ENCODE measurements around the gene CBFA2T2. TPM values are rescaled to one million over a fixed set of nuclear protein-coding genes. Genes with fewer than 3 reads are reported as not detected.

CBFA2T2 gene
- total RNA-seq, 1 experiment from 2014 or later: 15.4 TPM

DNA sequence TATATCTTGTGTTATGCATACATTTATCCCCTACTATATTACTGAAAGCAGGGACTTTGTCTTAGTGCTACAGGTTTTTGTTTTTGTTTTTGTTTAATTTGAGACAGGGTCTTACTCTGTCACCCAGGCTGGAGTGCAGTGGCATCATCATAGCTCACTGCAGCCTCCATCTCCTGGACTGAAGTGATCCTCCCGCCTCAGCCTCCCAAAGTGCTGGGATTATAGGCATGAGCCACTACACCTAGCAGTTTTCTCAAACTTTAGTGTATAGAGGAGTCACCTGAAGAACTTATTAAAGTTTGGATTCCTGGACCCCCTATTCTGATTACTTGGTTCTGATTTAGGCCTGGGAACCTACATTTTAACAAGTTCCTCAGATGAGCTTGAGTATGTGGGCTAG lies 51.9 kb downstream of the CBFA2T2 start:
- TF ChIP-seq, protein P1, sequence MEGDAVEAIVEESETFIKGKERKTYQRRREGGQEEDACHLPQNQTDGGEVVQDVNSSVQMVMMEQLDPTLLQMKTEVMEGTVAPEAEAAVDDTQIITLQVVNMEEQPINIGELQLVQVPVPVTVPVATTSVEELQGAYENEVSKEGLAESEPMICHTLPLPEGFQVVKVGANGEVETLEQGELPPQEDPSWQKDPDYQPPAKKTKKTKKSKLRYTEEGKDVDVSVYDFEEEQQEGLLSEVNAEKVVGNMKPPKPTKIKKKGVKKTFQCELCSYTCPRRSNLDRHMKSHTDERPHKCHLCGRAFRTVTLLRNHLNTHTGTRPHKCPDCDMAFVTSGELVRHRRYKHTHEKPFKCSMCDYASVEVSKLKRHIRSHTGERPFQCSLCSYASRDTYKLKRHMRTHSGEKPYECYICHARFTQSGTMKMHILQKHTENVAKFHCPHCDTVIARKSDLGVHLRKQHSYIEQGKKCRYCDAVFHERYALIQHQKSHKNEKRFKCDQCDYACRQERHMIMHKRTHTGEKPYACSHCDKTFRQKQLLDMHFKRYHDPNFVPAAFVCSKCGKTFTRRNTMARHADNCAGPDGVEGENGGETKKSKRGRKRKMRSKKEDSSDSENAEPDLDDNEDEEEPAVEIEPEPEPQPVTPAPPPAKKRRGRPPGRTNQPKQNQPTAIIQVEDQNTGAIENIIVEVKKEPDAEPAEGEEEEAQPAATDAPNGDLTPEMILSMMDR (IDR thresholded peaks at IDR 0.05; ENCODE audit: unreplicated experiment): no peak
- Mint-ChIP-seq H3K4me3 (ENCODE audit: unreplicated experiment) (no peak overlapping the region), H3K36me3 (ENCODE audit: insufficient read depth, unreplicated experiment) (no peaks in the 10 kb centered on the region), H3K27me3 (ENCODE audit: insufficient read depth, unreplicated experiment) (no peaks in the 10 kb centered on the region), H3K27ac (ENCODE audit: low read depth, unreplicated experiment) (no peak overlapping the region), H3K9me3 (ENCODE audit: unreplicated experiment) (no peaks in the 10 kb centered on the region), H3K4me1 (ENCODE audit: insufficient read depth, unreplicated experiment) (no peaks in the 10 kb centered on the region)
- POLR2A ChIA-PET: no interaction called here
- CTCF ChIA-PET: interaction anchor here (0.7 kb wide), 1 partner anchor 126 kb away, joined by 3 read pairs; no protein-coding TSS in a partner anchor
- no peak for DNase-seq (ENCODE audit: unreplicated experiment)
- BruUV-seq (replicated peaks): no TSS peak
- intact Hi-C loops (cut with micrococcal nuclease): no loop called here

DNA sequence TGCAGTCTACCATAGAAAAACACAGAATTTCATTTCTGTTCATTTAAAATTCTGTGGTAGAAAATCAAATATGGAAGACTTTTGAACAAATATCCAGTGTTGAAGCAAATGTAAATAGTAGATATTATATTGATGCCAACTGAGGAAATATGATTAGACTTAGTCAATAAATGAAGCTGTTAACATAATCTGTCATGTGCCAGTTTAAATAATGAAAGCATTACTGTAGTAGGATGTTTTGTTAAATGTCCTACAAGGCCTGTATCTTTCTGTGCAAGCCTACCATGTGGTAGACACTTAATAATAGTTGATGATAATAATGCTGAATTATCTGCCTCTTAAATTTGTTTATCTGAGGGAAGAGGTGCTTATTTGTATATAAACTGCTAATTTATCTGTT lies 55.9 kb downstream of the CBFA2T2 start:
- H3K27me3 Mint-ChIP-seq (ENCODE audit: insufficient read depth, unreplicated experiment): no peaks in the 10 kb centered on the region
- H3K4me3 Mint-ChIP-seq (ENCODE audit: unreplicated experiment): no peak overlapping the region
- TF ChIP-seq, protein P1 (IDR thresholded peaks at IDR 0.05; ENCODE audit: unreplicated experiment): no peak
- H3K27ac Mint-ChIP-seq (ENCODE audit: low read depth, unreplicated experiment): no peak overlapping the region
- intact Hi-C loops (cut with micrococcal nuclease): no loop called here
- H3K36me3 Mint-ChIP-seq (ENCODE audit: insufficient read depth, unreplicated experiment): no peaks in the 10 kb centered on the region
- no peak for DNase-seq (ENCODE audit: unreplicated experiment)
- ChIA-PET CTCF (interaction anchor here (1.0 kb wide), 1 partner anchor 12 kb away, joined by 4 read pairs; no protein-coding TSS in a partner anchor), POLR2A (interaction anchor here (0.6 to 1.5 kb wide), 6 partner anchors 9 to 837 kb away, joined by 3 to 7 read pairs (median 4); no protein-coding TSS in a partner anchor)
- no TSS peak for BruUV-seq (replicated peaks)
- no peaks in the 10 kb centered on the region for H3K9me3 Mint-ChIP-seq (ENCODE audit: unreplicated experiment)
- H3K4me1 Mint-ChIP-seq (ENCODE audit: insufficient read depth, unreplicated experiment): no peaks in the 10 kb centered on the region

DNA sequence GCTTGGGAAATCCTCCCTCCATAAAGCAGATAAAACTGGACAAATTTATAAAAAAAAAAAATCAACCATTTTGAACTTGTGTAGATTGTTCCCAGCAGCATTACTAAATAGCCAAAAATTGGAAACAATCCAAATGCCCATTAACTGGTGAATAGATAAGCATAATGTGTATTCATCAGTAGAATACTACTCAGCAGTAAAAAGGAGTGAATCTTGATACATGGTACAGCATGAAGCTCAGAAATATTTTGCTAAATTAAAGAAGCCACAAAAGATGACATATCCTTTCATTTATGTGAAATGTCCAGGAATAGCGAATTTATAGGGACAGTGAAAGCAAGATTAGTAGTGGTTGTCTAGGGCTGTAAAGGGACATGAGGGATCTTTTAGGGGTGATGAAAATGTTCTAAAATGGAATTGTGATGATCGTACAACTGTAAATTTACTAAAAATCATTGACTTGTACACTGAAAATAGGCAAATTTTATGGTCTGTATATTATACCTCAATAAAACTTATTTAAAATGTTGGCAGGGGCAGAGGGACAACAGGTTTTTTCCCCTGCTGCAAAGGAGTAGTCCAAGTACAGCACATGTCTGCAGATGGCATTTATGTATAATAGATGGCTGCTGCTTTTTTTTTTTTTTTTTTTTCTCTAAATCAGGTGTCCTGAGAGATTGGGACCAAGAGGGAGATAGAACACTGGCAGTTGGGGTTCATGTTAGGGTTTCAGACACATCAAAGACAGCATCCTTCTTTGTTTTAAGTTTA lies 59.5 kb downstream of the CBFA2T2 start:
- no TSS peak for BruUV-seq (replicated peaks)
- Mint-ChIP-seq H3K4me3 (ENCODE audit: unreplicated experiment) (no peak overlapping the region), H3K9me3 (ENCODE audit: unreplicated experiment) (no peaks in the 10 kb centered on the region), H3K4me1 (ENCODE audit: insufficient read depth, unreplicated experiment) (no peaks in the 10 kb centered on the region), H3K27ac (ENCODE audit: low read depth, unreplicated experiment) (no peak overlapping the region), H3K27me3 (ENCODE audit: insufficient read depth, unreplicated experiment) (no peaks in the 10 kb centered on the region), H3K36me3 (ENCODE audit: insufficient read depth, unreplicated experiment) (no peaks in the 10 kb centered on the region)
- intact Hi-C loops (cut with micrococcal nuclease): no loop called here
- ChIA-PET POLR2A (interaction anchor here (1.0 kb wide), 1 partner anchor 114 kb away, joined by 5 read pairs; no protein-coding TSS in a partner anchor), CTCF (interaction anchor here (0.8 kb wide), 1 partner anchor 27 kb away, joined by 3 read pairs; no protein-coding TSS in a partner anchor)
- TF ChIP-seq, protein P1 (IDR thresholded peaks at IDR 0.05; ENCODE audit: unreplicated experiment): no peak
- DNase-seq (ENCODE audit: unreplicated experiment): no peak

DNA sequence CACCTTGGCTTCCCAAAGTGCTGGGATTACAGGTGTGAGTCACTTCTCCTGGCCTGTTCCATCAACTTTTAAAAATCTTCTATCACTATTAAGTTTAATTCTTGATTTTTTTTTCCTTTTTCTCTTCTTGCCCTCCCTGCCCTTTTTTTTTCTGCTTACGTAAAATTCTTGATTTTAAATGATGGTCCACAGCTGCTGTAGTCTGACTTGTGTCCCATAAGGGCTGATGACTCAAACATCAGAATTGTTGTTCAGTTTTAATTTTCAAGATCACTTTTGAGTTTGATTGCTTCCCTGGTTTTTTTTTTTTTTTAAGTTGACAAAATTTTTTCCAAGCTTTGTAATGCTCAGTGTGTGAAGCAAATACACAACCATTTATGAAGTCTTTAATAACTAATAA lies 61.9 kb downstream of the CBFA2T2 start:
- no peak overlapping the region for H3K4me3 Mint-ChIP-seq (ENCODE audit: unreplicated experiment)
- no TSS peak for BruUV-seq (replicated peaks)
- TF ChIP-seq, protein P1 (IDR thresholded peaks at IDR 0.05; ENCODE audit: unreplicated experiment): no peak
- no peaks in the 10 kb centered on the region for H3K36me3 Mint-ChIP-seq (ENCODE audit: insufficient read depth, unreplicated experiment)
- H3K4me1 Mint-ChIP-seq (ENCODE audit: insufficient read depth, unreplicated experiment): peaks cover 9% of the 10 kb centered on the region
- intact Hi-C loops (cut with micrococcal nuclease): no loop called here
- H3K9me3 Mint-ChIP-seq (ENCODE audit: unreplicated experiment): no peaks in the 10 kb centered on the region
- H3K27me3 Mint-ChIP-seq (ENCODE audit: insufficient read depth, unreplicated experiment): no peaks in the 10 kb centered on the region
- ChIA-PET POLR2A (interaction anchor here (0.7 to 2.6 kb wide), 4 partner anchors 10 to 1559 kb away, joined by 3 to 8 read pairs (median 3); partner anchors contain the start of gene CBFA2T2), CTCF (interaction anchor here (0.7 to 1.8 kb wide), 2 partner anchors 12 to 518 kb away, joined by 4 read pairs; no protein-coding TSS in a partner anchor)
- H3K27ac Mint-ChIP-seq (ENCODE audit: low read depth, unreplicated experiment): no peak overlapping the region
- DNase-seq (ENCODE audit: unreplicated experiment): no peak
